Measurements from ENCODE around the gene BRAF. TPM values are rescaled to one million over a fixed set of nuclear protein-coding genes. Genes with fewer than 3 reads are reported as not detected.
"Not testable (repeated sequence)": the region's sequence is repeated elsewhere in the genome, so short reads cannot be mapped to it uniquely, and the experiment has no call there.

BRAF gene
- polyA plus RNA-seq, 10 donors: 8.5 to 15.3 (median 11.8) TPM

DNA sequence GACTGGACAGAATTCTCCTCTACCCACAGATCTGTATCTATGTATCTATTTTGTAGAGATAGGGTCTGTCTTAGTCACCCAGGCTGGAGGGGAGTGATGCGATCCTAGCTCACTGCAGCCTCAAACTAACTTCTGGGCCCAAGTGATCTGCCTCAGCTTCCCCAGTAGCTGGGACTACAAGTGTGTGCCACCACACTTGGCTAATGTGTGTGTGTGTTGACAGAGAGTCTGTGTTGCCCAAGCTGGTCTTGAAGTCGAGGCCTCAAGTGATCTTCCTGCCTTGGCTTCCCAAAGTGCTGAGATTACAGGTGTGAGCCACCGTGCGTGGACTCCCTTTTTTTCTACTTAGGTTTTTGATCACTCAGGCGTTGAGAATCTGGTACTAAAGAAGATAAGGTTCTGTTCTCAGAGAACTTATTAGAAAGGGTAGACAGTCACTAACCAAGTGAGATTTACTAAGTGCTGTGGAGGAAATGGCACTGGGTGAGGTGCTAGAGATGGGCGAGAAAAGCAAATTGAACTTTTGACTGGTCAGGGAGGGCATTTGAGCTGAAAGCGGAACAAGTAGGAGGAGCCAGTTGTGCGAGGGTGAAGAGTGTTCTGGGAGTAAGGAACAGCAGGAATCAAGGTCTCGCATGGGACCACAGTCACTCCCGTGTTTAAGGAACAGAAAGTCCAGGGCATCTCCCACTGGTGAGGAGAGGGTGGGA, 210.2 kb downstream of the BRAF start:
- DNase-seq: no peak

DNA sequence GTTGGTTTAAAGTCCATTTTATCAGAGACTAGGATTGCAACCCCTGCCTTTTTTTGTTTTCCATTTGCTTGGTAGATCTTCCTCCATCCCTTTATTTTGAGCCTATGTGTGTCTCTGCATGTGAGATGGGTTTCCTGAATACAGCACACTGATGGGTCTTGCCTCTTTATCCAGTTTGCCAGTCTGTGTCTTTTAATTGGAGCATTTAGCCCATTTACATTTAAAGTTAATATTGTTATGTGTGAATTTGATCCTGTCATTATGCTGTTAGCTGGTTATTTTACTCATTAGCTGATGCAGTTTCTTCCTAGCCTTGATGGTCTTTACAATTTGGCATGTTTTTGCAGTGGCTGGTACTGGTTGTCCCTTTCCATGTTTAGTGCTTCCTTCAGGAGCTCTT, 212.3 kb downstream of the BRAF start:
- not testable (repeated sequence) for DNase-seq

DNA sequence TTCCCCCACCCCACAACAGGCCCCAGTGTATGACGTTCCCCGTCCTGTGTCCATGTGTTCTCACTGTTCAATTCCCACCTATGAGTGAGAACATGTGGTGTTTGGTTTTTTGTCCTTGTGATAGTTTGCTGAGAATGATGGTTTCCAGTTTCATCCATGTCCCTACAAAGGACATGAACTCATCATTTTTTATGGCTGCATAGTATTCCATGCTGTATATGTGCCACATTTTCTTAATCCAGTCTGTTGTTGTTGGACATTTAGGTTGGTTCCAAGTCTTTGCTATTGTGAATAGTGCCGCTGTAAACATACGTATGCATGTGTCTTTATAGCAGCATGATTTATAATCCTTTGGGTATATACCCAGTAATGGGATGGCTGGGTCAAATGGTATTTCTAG, 216.0 kb downstream of the BRAF start:
- DNase-seq: not testable (repeated sequence)

DNA sequence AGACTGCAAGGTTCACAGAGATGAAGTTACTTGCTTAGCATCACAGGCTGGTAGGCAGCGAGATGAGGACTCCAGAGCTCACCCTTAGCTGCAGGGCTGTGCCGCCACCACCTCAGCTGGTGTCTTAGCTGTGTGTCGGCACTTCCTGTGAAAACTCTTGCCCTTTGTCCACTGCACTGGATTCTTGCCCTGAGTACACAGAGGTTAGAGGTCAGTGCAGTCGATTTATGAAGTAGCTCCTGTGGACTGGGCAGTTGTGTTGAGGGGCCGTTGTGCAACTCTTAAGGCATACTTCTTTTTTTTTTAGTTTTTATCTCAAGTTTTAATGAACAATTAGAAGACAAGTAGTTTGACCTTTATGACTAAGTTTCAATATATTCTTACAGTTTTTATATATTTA, 217.6 kb downstream of the BRAF start:
- no peak for DNase-seq

DNA sequence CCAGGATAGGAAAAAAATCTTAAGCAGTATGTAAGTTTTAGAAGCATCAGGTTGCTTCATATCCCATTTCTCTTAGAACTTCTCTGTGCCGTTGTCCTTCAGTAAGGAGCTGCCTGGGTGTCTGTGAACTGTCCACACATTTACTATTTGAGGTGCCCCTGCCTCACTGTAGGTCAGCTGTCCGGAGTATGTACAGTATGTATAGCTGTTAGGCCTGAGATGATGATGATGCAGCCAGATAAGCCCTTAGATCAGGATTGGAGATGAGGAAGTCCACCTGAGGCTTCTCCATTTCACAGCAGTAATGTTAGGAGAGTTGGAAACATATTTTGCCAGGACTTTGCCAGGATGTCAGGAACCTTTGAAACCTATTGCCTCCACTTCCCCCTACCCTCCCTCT, 220.5 kb downstream of the BRAF start:
- no peak for DNase-seq

DNA sequence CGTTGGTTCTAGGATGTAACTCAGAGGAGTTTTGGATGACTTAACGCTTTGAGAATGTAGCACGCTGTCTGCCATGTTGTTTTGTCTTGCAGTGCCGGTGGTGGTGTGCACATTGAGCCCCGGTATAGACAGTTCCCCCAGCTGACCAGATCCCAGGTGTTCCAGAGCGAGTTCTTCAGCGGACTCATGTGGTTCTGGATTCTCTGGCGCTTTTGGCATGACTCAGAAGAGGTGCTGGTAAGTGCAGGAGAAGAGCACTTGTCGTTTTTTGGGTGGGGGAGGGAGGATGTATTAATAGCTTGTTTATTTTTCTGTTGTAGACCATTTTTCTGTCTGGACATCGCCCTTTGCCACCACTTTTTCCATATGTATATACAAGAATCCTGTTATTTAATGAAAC, 222.0 kb downstream of the BRAF start:
- DNase-seq: no peak

DNA sequence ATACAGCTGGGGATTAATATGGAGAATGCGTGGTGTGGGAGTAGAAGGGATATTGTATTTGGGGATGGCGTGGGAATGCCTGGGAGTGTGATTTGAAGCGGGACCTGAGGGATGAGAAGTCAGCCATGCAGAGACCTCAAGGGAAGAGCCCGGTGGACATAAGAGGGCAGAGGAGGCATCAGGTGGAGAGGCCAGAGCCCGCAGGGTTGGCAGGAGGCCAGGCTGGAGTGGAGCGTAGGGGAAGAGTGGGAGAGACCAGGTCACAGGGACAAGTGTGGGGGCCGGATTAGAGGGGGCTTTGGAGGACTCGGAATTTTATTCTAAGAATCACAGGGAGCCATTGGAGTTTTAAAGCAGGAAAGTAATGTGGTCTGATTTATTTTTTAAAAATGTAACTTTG, 226.3 kb downstream of the BRAF start:
- no peak for DNase-seq

DNA sequence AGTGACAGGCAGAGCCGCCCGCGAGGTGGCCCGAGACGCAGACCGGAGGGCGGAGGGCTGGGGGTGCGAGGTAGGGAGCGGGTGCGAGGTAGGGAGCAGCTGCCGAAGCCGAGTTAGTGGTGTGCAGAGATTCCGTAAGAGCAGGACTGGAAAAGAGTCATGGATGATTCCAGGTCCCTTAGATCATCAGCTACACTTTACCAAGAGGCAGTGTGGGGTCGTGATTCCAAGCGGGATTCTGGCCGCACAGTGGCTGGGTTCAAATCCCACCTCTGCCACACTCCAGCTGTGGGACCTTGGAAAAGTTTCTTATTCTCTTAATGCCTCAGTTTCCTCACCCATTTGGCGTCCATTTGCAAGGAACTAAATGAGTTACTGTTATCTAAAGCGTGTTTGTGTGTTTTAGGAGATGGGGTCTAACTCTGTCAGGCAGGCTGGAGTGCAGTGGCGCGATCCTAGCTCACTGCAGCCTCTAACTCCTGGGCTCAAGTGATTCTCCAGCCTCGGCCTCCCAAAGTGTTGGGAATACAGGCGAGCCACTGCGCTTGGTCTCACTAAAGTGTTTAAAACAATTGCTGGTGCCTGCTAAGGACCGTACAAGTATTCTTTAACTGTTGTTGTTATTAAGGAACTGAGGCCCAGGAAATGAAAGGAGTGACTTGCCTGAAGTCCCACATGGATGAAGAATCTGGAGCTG, 227.1 kb downstream of the BRAF start:
- no peak for DNase-seq

DNA sequence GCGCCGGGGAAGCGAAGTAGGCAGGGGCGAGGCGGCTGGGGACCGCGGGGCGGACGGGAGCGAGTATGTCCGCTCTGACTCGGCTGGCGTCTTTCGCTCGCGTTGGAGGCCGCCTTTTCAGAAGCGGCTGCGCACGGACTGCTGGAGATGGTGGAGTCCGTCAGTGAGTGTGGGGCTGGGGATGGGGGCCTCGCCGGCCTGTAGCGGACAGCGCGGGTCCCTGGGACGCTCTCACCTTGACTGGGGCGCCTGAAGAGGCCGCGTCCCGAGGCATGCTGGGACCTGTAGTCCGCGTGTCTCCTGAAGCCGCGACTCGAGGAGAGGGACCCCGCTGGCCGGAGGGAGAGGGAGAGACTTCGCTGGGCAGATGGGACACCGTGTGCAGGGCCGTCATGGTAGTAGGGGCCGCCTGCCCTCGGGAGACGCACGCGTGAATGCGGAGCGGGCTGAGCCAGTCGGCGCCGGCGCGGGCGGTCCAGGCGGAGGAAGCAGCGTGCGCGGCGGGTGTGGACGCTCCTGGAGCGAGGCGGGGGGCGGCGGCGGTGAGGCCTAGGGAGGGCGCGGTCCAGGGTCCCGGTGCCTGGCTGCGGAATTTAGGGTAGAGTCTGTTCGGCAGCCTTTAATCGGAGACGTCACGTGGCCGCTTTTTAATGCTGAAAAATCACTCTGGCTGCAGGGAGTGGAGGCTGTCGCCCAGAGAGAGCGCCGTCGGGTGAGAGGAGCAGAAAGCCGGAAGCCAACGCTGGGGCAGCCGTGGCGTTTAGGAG, 227.9 kb downstream of the BRAF start, which contains the start of gene NDUFB2:
TSS of gene NDUFB2 (plus strand) at position 29 of the 767 bp plus-strand sequence. CDS start at position 66, 37 bp downstream.
- DNase-seq: peak; percentile 78 to 99 (median 87)

DNA sequence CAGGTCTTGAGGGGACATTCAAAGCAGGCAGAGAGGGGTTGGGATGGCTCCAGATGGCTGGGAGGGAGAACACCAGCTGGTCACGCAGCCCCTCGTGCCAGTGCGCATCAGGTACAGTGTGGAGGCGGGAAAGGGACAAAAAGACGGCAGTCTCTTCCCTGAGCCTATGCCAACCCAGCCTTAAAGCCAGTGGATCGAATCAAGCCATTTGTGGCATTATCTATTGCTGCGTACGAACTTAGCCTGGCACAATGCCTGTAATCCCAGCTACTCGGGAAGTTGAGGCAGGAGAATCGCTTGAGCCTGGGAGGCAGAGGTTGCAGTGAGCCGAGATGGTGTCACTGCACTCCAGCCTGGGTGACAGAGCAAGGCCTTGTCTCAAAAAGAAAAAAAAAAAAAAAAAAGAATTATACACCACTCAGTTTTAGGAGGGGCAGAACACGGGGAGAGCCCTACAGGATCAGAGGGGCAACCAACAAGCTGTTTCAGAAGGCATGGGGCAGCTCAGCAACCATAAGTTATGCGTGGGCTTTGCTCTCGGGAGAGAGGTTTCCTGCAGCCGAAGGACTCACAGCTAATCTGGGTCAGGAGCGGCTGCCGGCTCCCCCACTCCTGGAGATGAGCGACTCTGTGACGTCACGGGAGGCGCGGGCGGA, 228.6 kb downstream of the BRAF start:
- DNase-seq: peak; percentile 55 to 95 (median 91)

DNA sequence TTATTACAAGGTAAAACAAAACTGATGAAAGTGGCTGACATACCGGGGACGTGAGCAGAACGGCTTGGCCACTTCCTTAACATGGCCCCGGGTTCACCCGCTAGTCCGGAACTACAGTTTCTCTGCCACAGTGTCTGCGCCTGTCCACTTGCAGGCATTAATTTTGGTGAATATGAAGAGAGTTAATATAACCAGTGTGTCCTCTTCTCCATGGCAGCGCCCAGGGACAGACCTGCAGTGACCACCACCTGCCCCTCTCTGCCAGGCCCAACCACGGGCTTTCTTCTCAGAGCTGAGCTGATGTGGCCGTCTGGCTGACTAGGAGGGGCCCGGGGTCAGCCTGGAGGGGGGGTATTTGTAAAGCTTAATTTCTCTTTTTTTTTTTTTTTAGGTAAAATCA, 229.3 kb downstream of the BRAF start:
- DNase-seq: no peak

DNA sequence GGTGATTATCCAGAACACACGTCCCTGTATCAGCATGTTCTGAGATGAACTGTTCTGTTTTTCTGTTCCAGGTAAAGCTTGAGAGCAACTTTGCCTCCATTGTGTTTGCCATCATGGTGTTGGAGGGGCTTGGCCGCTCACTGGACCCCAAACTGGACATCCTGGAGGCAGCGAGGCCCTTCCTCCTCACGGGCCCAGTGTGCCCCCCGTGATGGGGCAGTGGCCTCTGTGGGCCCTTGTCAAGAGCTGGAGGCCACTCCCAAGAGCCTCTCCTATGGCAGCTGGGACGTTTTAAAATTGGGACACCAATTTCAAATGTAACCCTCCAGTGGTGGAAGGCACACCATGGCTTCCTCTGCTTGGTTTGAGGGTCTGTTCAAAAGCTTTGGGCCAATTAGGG, 230.1 kb downstream of the BRAF start:
- no peak for DNase-seq

DNA sequence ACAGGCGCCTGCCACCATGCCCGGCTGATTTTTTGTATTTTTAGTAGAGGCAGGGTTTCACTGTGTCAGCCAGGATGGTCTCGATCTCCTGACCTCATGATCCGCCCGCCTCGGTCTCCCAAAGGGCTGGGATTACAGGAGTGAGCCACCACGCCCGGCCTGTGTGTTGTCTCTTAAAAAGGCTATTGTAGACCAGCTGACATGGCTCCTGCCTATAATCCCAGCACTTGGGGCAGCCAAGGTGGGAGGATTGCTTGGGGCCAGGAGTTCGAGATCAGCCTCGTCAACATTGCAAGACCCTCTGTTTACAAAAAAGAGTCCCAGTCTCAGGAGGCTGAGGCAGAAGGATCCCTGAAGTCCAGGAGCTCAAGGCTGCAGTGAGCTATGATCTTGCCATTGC, 230.9 kb downstream of the BRAF start:
- not testable (repeated sequence) for DNase-seq

DNA sequence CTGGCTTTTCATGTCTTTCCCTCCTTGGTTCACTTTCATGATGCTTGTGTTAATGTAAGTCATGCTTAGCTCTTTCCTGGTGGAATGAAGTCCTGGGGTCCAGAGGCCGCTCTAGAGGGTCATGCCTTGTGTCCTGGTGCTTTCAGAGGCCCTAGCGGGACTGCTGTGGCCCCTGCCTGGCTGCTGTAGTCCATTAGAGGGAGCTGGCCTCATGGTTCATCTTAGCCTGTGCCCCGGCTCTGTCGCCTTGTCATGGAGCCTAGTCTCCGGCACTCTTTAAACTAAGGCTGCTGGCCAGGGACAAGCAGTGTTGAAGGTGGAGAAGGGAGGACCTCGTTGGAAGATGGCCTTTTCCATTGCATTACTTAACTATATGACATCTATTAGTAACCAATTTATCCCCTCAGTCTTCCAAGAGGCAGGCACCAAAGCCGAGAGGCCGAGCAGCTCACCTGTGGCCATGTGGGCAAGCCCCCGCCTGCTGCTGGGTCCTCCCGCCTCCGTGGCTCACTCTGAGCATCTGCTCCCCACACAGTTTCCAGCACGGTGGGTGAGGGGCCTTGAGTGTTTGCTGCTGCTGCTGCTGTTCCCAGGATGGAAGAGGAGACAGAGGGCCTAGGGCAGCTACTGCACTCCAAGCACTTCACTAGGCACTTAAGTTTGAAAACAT, 233.2 kb downstream of the BRAF start:
- no peak for DNase-seq

DNA sequence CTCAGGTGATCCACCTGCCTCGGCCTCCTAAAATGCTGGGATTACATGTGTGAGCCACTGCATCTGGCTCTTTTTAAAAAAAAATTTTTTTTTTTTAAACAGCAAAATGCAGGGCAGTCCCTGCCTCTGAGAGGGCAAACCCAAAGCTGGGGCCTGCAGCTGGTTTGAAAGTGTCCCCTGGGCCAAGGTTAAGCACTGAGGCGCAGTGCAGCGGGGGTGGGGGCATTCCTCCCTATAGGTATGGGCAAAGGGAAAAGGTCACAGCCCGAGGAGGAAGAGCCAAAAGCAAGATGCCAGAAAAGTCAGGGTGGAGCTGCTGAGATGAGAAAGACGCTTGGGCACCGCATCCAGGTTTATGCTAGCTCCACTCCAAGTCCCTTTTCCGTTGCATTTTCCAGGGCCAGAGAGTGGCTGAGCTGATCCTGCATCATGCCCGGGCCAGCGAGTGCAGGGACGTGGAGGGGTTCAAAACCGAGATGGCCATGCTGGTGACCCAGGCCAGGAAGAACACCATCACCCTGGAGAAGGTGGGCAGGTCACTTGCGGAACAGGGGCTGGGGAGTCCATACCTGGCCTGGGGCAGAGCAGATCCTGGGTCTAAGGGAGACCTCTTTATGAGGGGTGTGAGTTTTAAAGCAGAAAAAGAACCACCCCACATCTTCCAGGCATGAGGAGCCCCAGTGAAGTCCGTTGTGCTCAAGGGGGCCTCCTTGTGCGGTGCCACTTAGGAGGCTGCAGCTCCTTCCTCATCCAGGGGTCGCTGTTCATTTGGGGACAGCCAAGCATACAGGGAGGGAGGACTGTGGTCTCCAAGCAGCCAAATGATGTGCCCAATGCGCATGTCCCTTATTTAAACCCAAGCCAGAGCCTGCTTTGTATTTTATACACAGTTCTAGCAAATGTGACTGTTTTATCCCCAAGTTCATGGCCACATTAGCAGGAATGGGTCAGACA, 235.3 kb downstream of the BRAF start:
- DNase-seq: no peak

DNA sequence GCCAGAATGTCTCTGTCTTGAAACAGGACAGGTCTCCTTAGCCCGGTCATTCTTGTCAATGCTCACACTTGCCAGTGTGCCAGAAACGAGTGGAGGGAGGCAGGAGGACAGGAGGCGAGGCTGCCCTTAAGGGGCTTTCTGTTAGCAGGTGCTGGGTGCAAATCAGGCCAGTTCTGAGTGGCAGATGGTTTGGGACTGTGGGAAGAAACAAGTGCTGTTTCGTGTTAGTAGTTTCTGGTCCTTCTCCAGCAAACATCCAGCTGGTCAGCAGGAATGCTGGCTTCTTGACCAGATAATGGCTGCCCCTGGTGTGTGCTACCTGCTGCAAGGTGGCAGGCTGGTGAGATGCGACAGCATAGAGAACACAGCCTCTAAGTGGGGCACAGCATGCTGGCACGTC, 236.4 kb downstream of the BRAF start:
- DNase-seq: no peak

DNA sequence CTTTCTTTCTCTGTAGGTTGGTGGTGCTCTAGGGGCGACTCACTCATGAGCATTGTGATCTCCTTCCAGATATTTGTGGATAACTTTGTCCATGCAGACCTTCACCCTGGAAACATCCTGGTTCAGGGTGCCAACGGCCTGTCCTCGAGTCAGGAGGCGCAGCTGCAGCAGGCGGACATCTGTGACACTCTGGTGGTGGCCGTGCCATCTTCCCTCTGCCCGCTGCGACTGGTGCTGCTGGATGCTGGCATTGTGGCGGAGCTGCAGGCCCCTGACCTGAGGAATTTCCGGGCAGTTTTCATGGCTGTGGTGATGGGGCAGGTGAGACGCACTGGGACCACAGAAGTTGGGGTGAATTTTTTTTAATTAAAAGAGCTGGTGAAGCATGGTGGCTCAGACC, 237.8 kb downstream of the BRAF start:
- DNase-seq: no peak

DNA sequence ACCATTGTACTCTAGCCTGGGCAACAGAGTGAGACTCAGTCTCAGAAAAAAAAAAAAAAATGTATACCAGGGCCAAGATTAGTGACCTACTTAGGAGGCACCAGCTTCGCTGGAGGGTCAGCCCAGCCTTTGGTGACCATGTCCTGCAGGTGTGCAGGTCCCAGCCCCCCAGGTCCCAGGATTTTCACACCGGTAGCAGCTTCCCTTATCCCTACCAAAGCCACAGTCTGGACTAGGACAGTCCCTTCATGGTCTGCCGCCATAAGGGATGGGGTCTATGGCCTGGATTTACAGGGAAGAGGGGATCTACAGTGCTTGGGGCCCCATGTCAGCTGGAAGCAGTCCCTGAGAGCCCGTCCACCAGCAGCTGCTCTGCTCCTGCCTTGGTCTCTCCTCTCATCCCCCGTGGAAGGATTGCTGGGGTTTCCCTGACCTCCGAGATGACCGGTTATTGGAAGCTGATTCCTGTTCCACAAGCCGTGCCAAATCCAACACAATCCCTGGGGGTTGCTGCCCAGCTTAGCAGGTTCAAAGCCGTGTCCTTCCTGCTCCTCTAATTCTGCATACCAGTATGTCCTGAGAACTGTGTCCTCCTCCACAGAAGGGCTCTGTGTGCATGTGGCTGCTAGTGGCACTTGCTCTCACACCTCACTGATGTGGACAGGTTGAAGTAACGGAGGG, 239.2 kb downstream of the BRAF start:
- DNase-seq: no peak

DNA sequence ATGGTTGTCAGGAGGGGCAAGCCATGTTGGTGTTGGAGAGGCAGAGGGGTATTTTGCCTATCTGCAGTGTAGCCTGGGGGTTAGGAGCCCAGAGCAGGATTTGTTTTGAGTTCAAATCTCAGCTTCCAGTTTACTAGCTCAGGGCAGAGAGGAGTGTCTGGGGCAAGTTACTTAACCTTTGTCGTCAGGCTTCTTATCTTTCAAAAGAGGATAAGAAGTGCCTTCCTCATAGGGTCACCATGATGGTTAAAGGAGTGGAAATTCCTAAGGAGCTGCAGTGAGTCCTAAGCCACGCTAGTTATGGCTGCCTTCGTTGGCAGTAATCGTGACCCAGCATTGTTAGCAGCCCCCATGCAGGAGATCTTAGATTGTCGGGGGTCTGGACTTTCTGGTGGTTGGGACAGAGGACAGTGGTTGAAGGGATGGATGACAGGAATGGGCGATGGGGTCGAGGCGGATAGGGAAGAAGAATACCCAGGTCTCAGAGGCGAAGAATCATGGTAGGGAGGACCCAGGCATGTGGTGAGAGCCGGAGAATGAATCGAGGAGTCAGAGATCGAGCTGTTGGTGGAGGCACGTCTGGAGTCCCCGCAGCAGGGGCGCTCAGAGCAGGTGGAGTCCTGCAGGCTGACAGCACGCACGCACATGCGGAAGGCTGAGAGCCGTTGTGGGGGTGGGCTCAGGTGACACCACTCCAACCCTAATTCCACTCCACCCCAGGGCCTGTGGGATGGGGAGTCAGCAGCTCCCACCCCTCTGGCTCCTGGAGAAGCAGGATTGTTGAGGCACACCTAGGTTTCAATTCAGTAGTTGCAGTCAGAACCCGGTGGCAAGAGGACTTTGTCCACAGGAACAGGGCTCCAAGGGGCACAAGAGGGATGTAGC, 240.4 kb downstream of the BRAF start:
- no peak for DNase-seq
